GM23338 (cell line): ENCODE measurements around the gene MOB3B. TPM values are rescaled to one million over a fixed set of nuclear protein-coding genes. Genes with fewer than 3 reads are reported as not detected.
A peak's percentile ranks its signal among the peaks of the same experiment; 100 is the strongest.

Source experiments
- ATAC-seq: fragments of 200-7000 bp; cut with Tn5 transposase; 3 replicates; pipeline ENCODE4 v1.9.1; 2020
- DNase-seq: peaks from one replicate; pipeline ENCODE4 v3.0.0-alpha.2; 2015; ENCODE audit warnings: low spot score
- H2AFZ ChIP-seq: fragments of 200-600 bp; sonication (generic); 2 replicates; pipeline ENCODE4 v1.8.0; 2016; ENCODE audit warnings: antibody characterized with exemption, mild to moderate bottlenecking, moderate library complexity
- H3F3A ChIP-seq: fragments of 200-600 bp; sonication (generic); replicated peaks from 2 replicates; pipeline ENCODE4 v1.8.0; 2017; ENCODE audit warnings: antibody characterized with exemption, mixed run types, low read depth
- H3K27ac ChIP-seq: fragments of 200-600 bp; sonication (generic); 2 replicates; pipeline ENCODE4 v1.6.1; 2016; ENCODE audit warnings: low read depth
- H3K27me3 ChIP-seq: fragments of 200-600 bp; sonication (generic); 2 replicates; pipeline ENCODE4 v1.8.0; 2016; ENCODE audit warnings: mild to moderate bottlenecking, mixed run types, moderate library complexity; ENCODE audit not compliant: insufficient read depth
- H3K36me3 ChIP-seq: fragments of 200-600 bp; sonication (generic); 2 replicates; pipeline ENCODE4 v1.8.0; 2016; ENCODE audit warnings: mild to moderate bottlenecking; ENCODE audit not compliant: insufficient read depth
- H3K4me1 ChIP-seq: fragments of 200-600 bp; sonication (generic); 2 replicates; pipeline ENCODE4 v1.8.0; 2016; ENCODE audit warnings: mild to moderate bottlenecking, moderate library complexity; ENCODE audit not compliant: insufficient read depth
- H3K4me2 ChIP-seq: fragments of 200-600 bp; sonication (generic); 2 replicates; pipeline ENCODE4 v1.7.1; 2017; ENCODE audit warnings: mixed run types
- H3K4me3 ChIP-seq: fragments of 200-600 bp; sonication (generic); 2 replicates; pipeline ENCODE4 v1.6.1; 2016; ENCODE audit warnings: mixed run types
- H3K79me2 ChIP-seq: fragments of 200-600 bp; sonication (generic); replicated peaks from 2 replicates; pipeline ENCODE4 v1.8.0; 2017; ENCODE audit warnings: mild to moderate bottlenecking; ENCODE audit not compliant: insufficient read depth
- H3K9me2 ChIP-seq: fragments of 200-600 bp; sonication (generic); 2 replicates; pipeline ENCODE4 v1.8.0; 2017; ENCODE audit not compliant: insufficient read depth
- H4K20me1 ChIP-seq: fragments of 200-600 bp; sonication (generic); replicated peaks from 2 replicates; pipeline ENCODE4 v1.8.0; 2017; ENCODE audit warnings: mild to moderate bottlenecking; ENCODE audit not compliant: insufficient read depth
- H3K27ac Mint-ChIP-seq: 2 replicates; pipeline ENCODE4 v1.8.0; 2020; ENCODE audit warnings: inconsistent platforms, mild to moderate bottlenecking, moderate library complexity, mixed read lengths
- H3K27me3 Mint-ChIP-seq: 3 replicates; pipeline ENCODE4 v1.8.0; 2022; ENCODE audit warnings: low read depth, mild to moderate bottlenecking, moderate library complexity, mixed read lengths, inconsistent platforms; ENCODE audit not compliant: insufficient read depth, poor library complexity
- H3K36me3 Mint-ChIP-seq: 3 replicates; pipeline ENCODE4 v1.8.0; 2021; ENCODE audit warnings: low read depth, mild to moderate bottlenecking, inconsistent platforms, moderate library complexity, mixed read lengths
- H3K4me1 Mint-ChIP-seq: 3 replicates; pipeline ENCODE4 v1.8.0; 2020; ENCODE audit warnings: mild to moderate bottlenecking, inconsistent platforms, mixed read lengths
- H3K4me3 Mint-ChIP-seq: 3 replicates; pipeline ENCODE4 v1.8.0; 2021; ENCODE audit warnings: moderate library complexity, mild to moderate bottlenecking, inconsistent platforms, mixed read lengths
- H3K9me3 Mint-ChIP-seq: 3 replicates; pipeline ENCODE4 v1.8.0; 2020; ENCODE audit warnings: moderate library complexity, mild to moderate bottlenecking, inconsistent platforms, mixed read lengths
- CREB1 ChIP-seq: fragments of 250-450 bp; sonication (Bioruptor Pico); IDR thresholded peaks from 2 replicates; pipeline ENCODE4 v1.5.0; 2020; ENCODE audit warnings: low read depth, mild to moderate bottlenecking, moderate library complexity
- ETS1 ChIP-seq: IDR thresholded peaks from 2 replicates; pipeline ENCODE4 v1.6.1; 2016; ENCODE audit warnings: antibody characterized with exemption
- EZH2 ChIP-seq: fragments of 200-600 bp; sonication (generic); IDR thresholded peaks from one replicate; pipeline ENCODE4 v1.8.0; 2017; ENCODE audit warnings: antibody characterized with exemption, mild to moderate bottlenecking, low read depth; ENCODE audit not compliant: unreplicated experiment
- EZH2phosphoT487 ChIP-seq: fragments of 200-600 bp; sonication (generic); IDR thresholded peaks from one replicate; pipeline ENCODE4 v1.8.1; 2018; ENCODE audit warnings: antibody characterized with exemption; ENCODE audit not compliant: unreplicated experiment
- JUNB ChIP-seq: IDR thresholded peaks from one replicate; pipeline ENCODE4 v1.6.1; 2016; ENCODE audit warnings: antibody characterized with exemption; ENCODE audit not compliant: unreplicated experiment
- NANOG ChIP-seq: IDR thresholded peaks from 2 replicates; pipeline ENCODE4 v1.6.1; 2016; ENCODE audit warnings: antibody characterized with exemption, borderline replicate concordance
- POLR2AphosphoS5 ChIP-seq: IDR thresholded peaks from 2 replicates; pipeline ENCODE4 v1.6.1; 2016; ENCODE audit warnings: antibody characterized with exemption, low read depth
- STAT1 ChIP-seq: IDR thresholded peaks from one replicate; pipeline ENCODE4 v1.6.1; 2016; ENCODE audit warnings: antibody characterized with exemption; ENCODE audit not compliant: unreplicated experiment
- ZNF114 ChIP-seq: fragments of 250-450 bp; sonication (Bioruptor Pico); IDR thresholded peaks from 2 replicates; pipeline ENCODE4 v1.5.0; 2020; ENCODE audit warnings: mild to moderate bottlenecking, moderate library complexity
- ZNF331 ChIP-seq: fragments of 250-450 bp; sonication (Bioruptor Pico); IDR thresholded peaks from 2 replicates; pipeline ENCODE4 v1.5.0; 2020; ENCODE audit warnings: low read depth, mild to moderate bottlenecking, moderate library complexity
- ZNF462 ChIP-seq: fragments of 250-450 bp; sonication (Bioruptor Pico); IDR thresholded peaks from 2 replicates; pipeline ENCODE4 v1.5.0; 2020; ENCODE audit warnings: mild to moderate bottlenecking, moderate library complexity
- polyA plus RNA-seq: library from polyadenylated mRNA; unstranded; fragments of >200 nt; fragmentation: Nextera tagmentation; extraction: Ambion mirVana; gene quantifications from 2 replicates; pipeline ENCODE4 v1.2.1, GENCODE V29; 2016
- total RNA-seq: library from RNA; depleted of rRNA; stranded (reverse); fragments of >200 nt; shearing (Covaris generic); gene quantifications from 2 replicates; pipeline ENCODE4 v1.2.3, GENCODE V29; 2014
- TF ChIP-seq, protein P1 (sequence below): IDR thresholded peaks from one replicate; pipeline ENCODE4 v1.6.1; 2018; ENCODE audit warnings: antibody characterized with exemption; ENCODE audit not compliant: unreplicated experiment
- TF ChIP-seq, protein P2 (sequence below), 2 experiments: fragments of 200-600 bp in 1 of 2; sonication (generic) in 1 of 2; conservative IDR thresholded peaks; 2 replicates each; pipeline versions ENCODE4 v1.5.1 to v1.6.1; 2016 to 2017; ENCODE audit warnings: antibody characterized with exemption in 2 of 2, low read depth in 2 of 2, mild to moderate bottlenecking in 2 of 2, moderate library complexity in 1 of 2

MOB3B gene
- total and polyA plus RNA-seq, 2 experiments from 2014 or later = 7.6 to 12.1 TPM

GRCh38 chr9:27431543-27432147, 98.0 kb downstream of the MOB3B start:
- H3K27ac Mint-ChIP-seq = peak overlapping the region; percentile 19
- Histone ChIP-seq H3F3A (no peaks in the 10 kb centered on the region), H3K79me2 (no peaks in the 10 kb centered on the region), H4K20me1 (no peaks in the 10 kb centered on the region), H3K4me3 (no peak overlapping the region), H3K4me1 (peaks cover 38% of the 10 kb centered on the region), H3K9me2 (peaks cover 7% of the 10 kb centered on the region), H3K27me3 (no peaks in the 10 kb centered on the region), H2AFZ (no peak overlapping the region), H3K4me2 (peak overlapping the region; percentile 5), H3K27ac (peak overlapping the region; percentile 8; the same call in 1 of the 2 replicates), H3K36me3 (no peaks in the 10 kb centered on the region)
- no peak for TF ChIP-seq JUNB
- TF ChIP-seq, protein P1, sequence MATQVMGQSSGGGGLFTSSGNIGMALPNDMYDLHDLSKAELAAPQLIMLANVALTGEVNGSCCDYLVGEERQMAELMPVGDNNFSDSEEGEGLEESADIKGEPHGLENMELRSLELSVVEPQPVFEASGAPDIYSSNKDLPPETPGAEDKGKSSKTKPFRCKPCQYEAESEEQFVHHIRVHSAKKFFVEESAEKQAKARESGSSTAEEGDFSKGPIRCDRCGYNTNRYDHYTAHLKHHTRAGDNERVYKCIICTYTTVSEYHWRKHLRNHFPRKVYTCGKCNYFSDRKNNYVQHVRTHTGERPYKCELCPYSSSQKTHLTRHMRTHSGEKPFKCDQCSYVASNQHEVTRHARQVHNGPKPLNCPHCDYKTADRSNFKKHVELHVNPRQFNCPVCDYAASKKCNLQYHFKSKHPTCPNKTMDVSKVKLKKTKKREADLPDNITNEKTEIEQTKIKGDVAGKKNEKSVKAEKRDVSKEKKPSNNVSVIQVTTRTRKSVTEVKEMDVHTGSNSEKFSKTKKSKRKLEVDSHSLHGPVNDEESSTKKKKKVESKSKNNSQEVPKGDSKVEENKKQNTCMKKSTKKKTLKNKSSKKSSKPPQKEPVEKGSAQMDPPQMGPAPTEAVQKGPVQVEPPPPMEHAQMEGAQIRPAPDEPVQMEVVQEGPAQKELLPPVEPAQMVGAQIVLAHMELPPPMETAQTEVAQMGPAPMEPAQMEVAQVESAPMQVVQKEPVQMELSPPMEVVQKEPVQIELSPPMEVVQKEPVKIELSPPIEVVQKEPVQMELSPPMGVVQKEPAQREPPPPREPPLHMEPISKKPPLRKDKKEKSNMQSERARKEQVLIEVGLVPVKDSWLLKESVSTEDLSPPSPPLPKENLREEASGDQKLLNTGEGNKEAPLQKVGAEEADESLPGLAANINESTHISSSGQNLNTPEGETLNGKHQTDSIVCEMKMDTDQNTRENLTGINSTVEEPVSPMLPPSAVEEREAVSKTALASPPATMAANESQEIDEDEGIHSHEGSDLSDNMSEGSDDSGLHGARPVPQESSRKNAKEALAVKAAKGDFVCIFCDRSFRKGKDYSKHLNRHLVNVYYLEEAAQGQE = no peak
- no peak for TF ChIP-seq EZH2
- no peak for TF ChIP-seq ZNF114
- no peak for TF ChIP-seq NANOG
- no peak for TF ChIP-seq EZH2phosphoT487
- TF ChIP-seq POLR2AphosphoS5 = no peak
- TF ChIP-seq CREB1 (CRISPR knock-in tag) = no peak
- no peak for TF ChIP-seq ETS1
- no peak for TF ChIP-seq STAT1
- TF ChIP-seq ZNF331 (CRISPR knock-in tag) = no peak
- TF ChIP-seq, protein P2, sequence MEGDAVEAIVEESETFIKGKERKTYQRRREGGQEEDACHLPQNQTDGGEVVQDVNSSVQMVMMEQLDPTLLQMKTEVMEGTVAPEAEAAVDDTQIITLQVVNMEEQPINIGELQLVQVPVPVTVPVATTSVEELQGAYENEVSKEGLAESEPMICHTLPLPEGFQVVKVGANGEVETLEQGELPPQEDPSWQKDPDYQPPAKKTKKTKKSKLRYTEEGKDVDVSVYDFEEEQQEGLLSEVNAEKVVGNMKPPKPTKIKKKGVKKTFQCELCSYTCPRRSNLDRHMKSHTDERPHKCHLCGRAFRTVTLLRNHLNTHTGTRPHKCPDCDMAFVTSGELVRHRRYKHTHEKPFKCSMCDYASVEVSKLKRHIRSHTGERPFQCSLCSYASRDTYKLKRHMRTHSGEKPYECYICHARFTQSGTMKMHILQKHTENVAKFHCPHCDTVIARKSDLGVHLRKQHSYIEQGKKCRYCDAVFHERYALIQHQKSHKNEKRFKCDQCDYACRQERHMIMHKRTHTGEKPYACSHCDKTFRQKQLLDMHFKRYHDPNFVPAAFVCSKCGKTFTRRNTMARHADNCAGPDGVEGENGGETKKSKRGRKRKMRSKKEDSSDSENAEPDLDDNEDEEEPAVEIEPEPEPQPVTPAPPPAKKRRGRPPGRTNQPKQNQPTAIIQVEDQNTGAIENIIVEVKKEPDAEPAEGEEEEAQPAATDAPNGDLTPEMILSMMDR (conservative IDR thresholded peaks at IDR 0.05; ENCODE audit: low read depth in 2 of 2) = no peak
- TF ChIP-seq ZNF462 (CRISPR knock-in tag) = no peak
- H3K36me3 Mint-ChIP-seq = no peaks in the 10 kb centered on the region; the same call in 2 of the 3 replicates
- ATAC-seq (no peak), DNase-seq (no peak)
- H3K4me3 Mint-ChIP-seq = no peak overlapping the region
- no peaks in the 10 kb centered on the region for H3K9me3 Mint-ChIP-seq
- H3K27me3 Mint-ChIP-seq = peaks cover 2% of the 10 kb centered on the region
- peaks cover 71% of the 10 kb centered on the region for H3K4me1 Mint-ChIP-seq
